K562 (cell line): ENCODE results near the gene PATL2. TPM values are rescaled to one million over a fixed set of nuclear protein-coding genes. Genes with fewer than 3 reads are reported as not detected.

Experiments used
- ARID2 ChIP-seq: fragments of 450-650 bp; IDR thresholded peaks from 2 replicates; pipeline ENCODE4 v1.6.1; 2017; ENCODE audit warnings: antibody characterized with exemption, mild to moderate bottlenecking
- BCOR ChIP-seq: fragments of 450-650 bp; IDR thresholded peaks from 2 replicates; pipeline ENCODE4 v1.6.1; 2016
- CBX3 ChIP-seq, 2 experiments: IDR thresholded peaks; 1 replicate in 1 of 2; 2 replicates in 1 of 2; pipeline ENCODE4 v1.6.1; 2012; ENCODE audit warnings: inconsistent platforms in 2 of 2, low read length in 2 of 2, borderline replicate concordance in 1 of 2, control low read depth in 1 of 2
- EP400 ChIP-seq: fragments of 450-650 bp; IDR thresholded peaks from 2 replicates; pipeline ENCODE4 v1.6.1; 2017; ENCODE audit warnings: antibody characterized with exemption, mild to moderate bottlenecking, moderate library complexity
- ILK ChIP-seq: fragments of 450-650 bp; IDR thresholded peaks from 2 replicates; pipeline ENCODE4 v1.6.1; 2016; ENCODE audit warnings: missing genetic modification characterization, low read depth, mild to moderate bottlenecking, missing compliant biosample characterization, moderate library complexity, borderline replicate concordance
- KLF13 ChIP-seq: fragments of 450-650 bp; IDR thresholded peaks from 2 replicates; pipeline ENCODE4 v1.6.1; 2016; ENCODE audit warnings: missing genetic modification characterization, low read depth, mild to moderate bottlenecking, missing compliant biosample characterization, moderate library complexity, borderline replicate concordance
- MEF2A ChIP-seq: IDR thresholded peaks from 2 replicates; pipeline ENCODE4 v1.6.1; 2011; ENCODE audit warnings: low read depth, mild to moderate bottlenecking, low read length, moderate library complexity; ENCODE audit not compliant: control insufficient read depth
- POLR2A ChIP-seq: fragments of 450-650 bp; conservative IDR thresholded peaks from 2 replicates; pipeline ENCODE4 v1.6.1; 2016
- POLR2B ChIP-seq: fragments of 450-650 bp; IDR thresholded peaks from 2 replicates; pipeline ENCODE4 v1.6.1; 2018; ENCODE audit warnings: low read depth; ENCODE audit not compliant: partially characterized antibody
- POLR2G ChIP-seq: fragments of 200-400 bp; formaldehyde crosslinking; IDR thresholded peaks from 2 replicates; pipeline ENCODE4 v1.6.1; 2017; ENCODE audit warnings: low read depth, mild to moderate bottlenecking, antibody characterized with exemption, low read length, moderate library complexity
- RFX5 ChIP-seq: IDR thresholded peaks from 2 replicates; pipeline ENCODE4 v1.6.1; 2011; ENCODE audit warnings: low read depth, mild to moderate bottlenecking, improper control_type of control experiment, low read length
- SIX5 ChIP-seq, 2 experiments: IDR thresholded peaks; 2 replicates each; pipeline ENCODE4 v1.6.1; 2011; ENCODE audit warnings: low read length in 2 of 2, borderline replicate concordance in 1 of 2, low read depth in 1 of 2, mild to moderate bottlenecking in 1 of 2, moderate library complexity in 1 of 2; ENCODE audit not compliant: insufficient read depth in 1 of 2
- TCFL5 ChIP-seq: fragments of 250-450 bp; sonication (Bioruptor Pico); conservative IDR thresholded peaks from 2 replicates; pipeline ENCODE4 v1.6.1; 2021; ENCODE audit warnings: mild to moderate bottlenecking, moderate library complexity, matching md5 sums
- TEAD2 ChIP-seq: fragments of 450-650 bp; IDR thresholded peaks from 2 replicates; pipeline ENCODE4 v1.6.1; 2016; ENCODE audit warnings: missing genetic modification characterization, control low read depth, missing compliant biosample characterization
- ZC3H11A ChIP-seq: IDR thresholded peaks from 2 replicates; pipeline ENCODE4 v1.6.1; 2012; ENCODE audit warnings: low read depth, low read length, improper control_type of control experiment
- ZNF354B ChIP-seq: fragments of 250-450 bp; sonication (Bioruptor Pico); IDR thresholded peaks from 2 replicates; pipeline ENCODE4 v1.4.0; 2020
- ZNF445 ChIP-seq: fragments of 250-450 bp; sonication (Bioruptor Pico); IDR thresholded peaks from 2 replicates; pipeline ENCODE4 v1.4.0; 2020; ENCODE audit warnings: low read depth, mild to moderate bottlenecking, moderate library complexity
- ZNF76 ChIP-seq: fragments of 250-450 bp; sonication (Bioruptor Pico); IDR thresholded peaks from 2 replicates; pipeline ENCODE4 v1.4.0; 2020; ENCODE audit warnings: mild to moderate bottlenecking, moderate library complexity, borderline replicate concordance
- polyA plus RNA-seq, 8 experiments: library from polyadenylated mRNA; depleted of rRNA in 4 of 8; stranded (reverse) in 5 of 8; unstranded in 3 of 8; fragments of >200 nt; fragmentation: Nextera tagmentation in 2 of 8; fragmentation: Illumina TruSeq in 1 of 8; extraction: Ambion mirVana in 2 of 8; extraction: Trizol in 1 of 8; gene quantifications; 2 replicates each; pipeline versions ENCODE4 v1.2.1 to v1.2.3, GENCODE V29; 2011 to 2014; ENCODE audit warnings: inconsistent platforms in 1 of 8, missing spikeins in 1 of 8
- total RNA-seq, 7 experiments: library from RNA; depleted of rRNA in 6 of 7; stranded (reverse); fragments of >200 nt in 6 of 7; fragmentation: Illumina TruSeq in 2 of 7; extraction: Trizol in 2 of 7; gene quantifications; 2 replicates each; pipeline versions ENCODE4 v1.2.1 to v1.2.3, GENCODE V29; 2011 to 2021; ENCODE audit warnings: low replicate concordance in 1 of 7
- TF ChIP-seq, protein P1 (sequence below), 2 experiments: fragments of 450-650 bp in 1 of 2; sonication (generic) in 1 of 2; formaldehyde crosslinking; conservative IDR thresholded peaks; 2 replicates each; pipeline versions ENCODE4 v1.4.0 to v1.8.1; 2020 to 2022; ENCODE audit warnings: mild to moderate bottlenecking in 1 of 2, missing genetic modification reagents in 1 of 2
- TF ChIP-seq, protein P2 (sequence below), 3 experiments: fragments of 200-800 bp in 1 of 3; fragments of 250-450 bp in 1 of 3; fragments of 450-650 bp in 1 of 3; sonication (Bioruptor Pico) in 1 of 3; sonication (Bioruptor generic) in 1 of 3; formaldehyde crosslinking in 1 of 3; IDR thresholded peaks; 2 replicates each; pipeline versions ENCODE4 v1.6.1 to v1.8.0; 2016 to 2022; ENCODE audit warnings: mild to moderate bottlenecking in 2 of 3, missing genetic modification characterization in 2 of 3, missing compliant biosample characterization in 1 of 3, moderate library complexity in 1 of 3
- TF ChIP-seq, protein P3 (sequence below), 3 experiments: IDR thresholded peaks in 2 of 3; conservative IDR thresholded peaks in 1 of 3; 2 replicates each; pipeline ENCODE4 v1.5.1; 2011 to 2012; ENCODE audit warnings: low read length in 3 of 3, mild to moderate bottlenecking in 3 of 3, control low read depth in 2 of 3, improper control_type of control experiment in 1 of 3, inconsistent platforms in 1 of 3, low read depth in 1 of 3, mixed read lengths in 1 of 3, moderate library complexity in 1 of 3; ENCODE audit not compliant: insufficient read depth in 2 of 3

The PATL2 gene
- total and polyA plus RNA-seq, 9 of the 15 experiments (the other 6 are each of a cell fraction or from before 2014, with no cell fraction given), result 0.42 to 1.1 (median 0.86) TPM

DNA sequence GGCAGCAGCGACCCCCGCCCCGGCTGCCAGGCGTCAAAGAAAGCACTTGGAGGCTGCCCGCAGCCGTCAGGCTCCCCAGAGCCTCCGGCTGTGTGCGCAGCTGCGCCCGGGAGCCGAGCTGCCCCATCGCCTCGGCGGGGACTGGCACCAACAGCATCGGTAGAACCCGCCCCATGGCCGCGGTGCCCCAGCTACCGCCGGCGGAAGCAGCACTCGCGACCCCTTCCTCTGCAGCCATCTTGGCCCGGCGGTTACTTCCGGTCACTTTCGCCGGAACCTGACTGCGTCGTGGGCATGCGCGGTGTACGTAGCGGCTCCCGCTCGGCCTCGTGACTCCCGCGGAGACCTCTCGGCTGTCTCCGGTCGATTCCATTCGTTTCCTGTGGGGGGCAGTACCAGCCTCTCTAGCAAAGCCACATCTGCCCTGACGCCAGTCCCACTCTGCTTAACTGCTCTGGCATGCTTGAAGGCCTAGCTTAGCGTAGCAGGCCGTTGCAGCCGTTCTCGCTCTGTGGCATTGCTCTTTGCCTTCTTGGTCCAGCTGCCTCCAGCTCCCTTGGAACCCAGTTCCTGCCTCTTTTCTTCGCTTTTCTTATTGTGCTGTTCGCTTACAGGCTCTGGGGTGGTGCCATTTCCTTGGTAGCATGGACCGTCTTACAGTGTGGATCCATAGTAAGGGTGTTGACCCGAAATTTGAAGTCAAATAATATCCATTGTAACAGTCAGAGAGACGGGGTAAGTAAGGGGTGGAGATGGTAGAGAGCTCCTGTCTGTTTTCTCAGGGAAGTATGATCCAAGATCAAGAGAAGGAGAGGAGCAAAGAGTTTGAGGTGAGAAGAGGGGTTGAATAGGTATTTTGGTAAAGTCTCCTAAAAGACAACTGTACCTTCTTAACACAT, 47.5 kb downstream of the PATL2 start, which contains the start of gene SPG11 (continued):
- TF ChIP-seq, protein P1, sequence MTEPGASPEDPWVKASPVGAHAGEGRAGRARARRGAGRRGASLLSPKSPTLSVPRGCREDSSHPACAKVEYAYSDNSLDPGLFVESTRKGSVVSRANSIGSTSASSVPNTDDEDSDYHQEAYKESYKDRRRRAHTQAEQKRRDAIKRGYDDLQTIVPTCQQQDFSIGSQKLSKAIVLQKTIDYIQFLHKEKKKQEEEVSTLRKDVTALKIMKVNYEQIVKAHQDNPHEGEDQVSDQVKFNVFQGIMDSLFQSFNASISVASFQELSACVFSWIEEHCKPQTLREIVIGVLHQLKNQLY (CRISPR knock-in tag; conservative IDR thresholded peaks at IDR 0.05), result peak in 1 of 2 experiments; percentile 89; a peak in 1 of 4 replicates
- no peak for TF ChIP-seq TCFL5
- TF ChIP-seq ZNF76 (CRISPR knock-in tag), result peak; percentile 81
- peak; percentile 84 for TF ChIP-seq TEAD2 (tag)
- TF ChIP-seq ZNF445 (CRISPR knock-in tag), result no peak
- TF ChIP-seq EP400, result peak; percentile 87
- peak; percentile 40; the same call in 1 of the 2 replicates for TF ChIP-seq ZC3H11A
- peak in 1 of 2 experiments; percentile 88; a peak in 1 of 3 replicates for TF ChIP-seq CBX3 (IDR thresholded peaks at IDR 0.05; ENCODE audit: borderline replicate concordance in 1 of 2, low read length in 2 of 2)
- TF ChIP-seq KLF13, result peak; percentile 73
- peak; percentile 57; the same call in 1 of the 2 replicates for TF ChIP-seq RFX5
- TF ChIP-seq ILK (tag), result no peak
- peak; percentile 98 for TF ChIP-seq POLR2G
- no peak for TF ChIP-seq SIX5 (IDR thresholded peaks at IDR 0.05; ENCODE audit: borderline replicate concordance in 1 of 2, insufficient read depth in 1 of 2, low read depth in 1 of 2, low read length in 2 of 2)
- TF ChIP-seq, protein P2, sequence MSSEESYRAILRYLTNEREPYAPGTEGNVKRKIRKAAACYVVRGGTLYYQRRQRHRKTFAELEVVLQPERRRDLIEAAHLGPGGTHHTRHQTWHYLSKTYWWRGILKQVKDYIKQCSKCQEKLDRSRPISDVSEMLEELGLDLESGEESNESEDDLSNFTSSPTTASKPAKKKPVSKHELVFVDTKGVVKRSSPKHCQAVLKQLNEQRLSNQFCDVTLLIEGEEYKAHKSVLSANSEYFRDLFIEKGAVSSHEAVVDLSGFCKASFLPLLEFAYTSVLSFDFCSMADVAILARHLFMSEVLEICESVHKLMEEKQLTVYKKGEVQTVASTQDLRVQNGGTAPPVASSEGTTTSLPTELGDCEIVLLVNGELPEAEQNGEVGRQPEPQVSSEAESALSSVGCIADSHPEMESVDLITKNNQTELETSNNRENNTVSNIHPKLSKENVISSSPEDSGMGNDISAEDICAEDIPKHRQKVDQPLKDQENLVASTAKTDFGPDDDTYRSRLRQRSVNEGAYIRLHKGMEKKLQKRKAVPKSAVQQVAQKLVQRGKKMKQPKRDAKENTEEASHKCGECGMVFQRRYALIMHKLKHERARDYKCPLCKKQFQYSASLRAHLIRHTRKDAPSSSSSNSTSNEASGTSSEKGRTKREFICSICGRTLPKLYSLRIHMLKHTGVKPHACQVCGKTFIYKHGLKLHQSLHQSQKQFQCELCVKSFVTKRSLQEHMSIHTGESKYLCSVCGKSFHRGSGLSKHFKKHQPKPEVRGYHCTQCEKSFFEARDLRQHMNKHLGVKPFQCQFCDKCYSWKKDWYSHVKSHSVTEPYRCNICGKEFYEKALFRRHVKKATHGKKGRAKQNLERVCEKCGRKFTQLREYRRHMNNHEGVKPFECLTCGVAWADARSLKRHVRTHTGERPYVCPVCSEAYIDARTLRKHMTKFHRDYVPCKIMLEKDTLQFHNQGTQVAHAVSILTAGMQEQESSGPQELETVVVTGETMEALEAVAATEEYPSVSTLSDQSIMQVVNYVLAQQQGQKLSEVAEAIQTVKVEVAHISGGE (CRISPR knock-in tag; IDR thresholded peaks at IDR 0.05), result peak in 2 of 3 experiments; percentile 85 to 95; a peak in 4 of 6 replicates
- TF ChIP-seq ARID2, result peak; percentile 84
- TF ChIP-seq, protein P3, sequence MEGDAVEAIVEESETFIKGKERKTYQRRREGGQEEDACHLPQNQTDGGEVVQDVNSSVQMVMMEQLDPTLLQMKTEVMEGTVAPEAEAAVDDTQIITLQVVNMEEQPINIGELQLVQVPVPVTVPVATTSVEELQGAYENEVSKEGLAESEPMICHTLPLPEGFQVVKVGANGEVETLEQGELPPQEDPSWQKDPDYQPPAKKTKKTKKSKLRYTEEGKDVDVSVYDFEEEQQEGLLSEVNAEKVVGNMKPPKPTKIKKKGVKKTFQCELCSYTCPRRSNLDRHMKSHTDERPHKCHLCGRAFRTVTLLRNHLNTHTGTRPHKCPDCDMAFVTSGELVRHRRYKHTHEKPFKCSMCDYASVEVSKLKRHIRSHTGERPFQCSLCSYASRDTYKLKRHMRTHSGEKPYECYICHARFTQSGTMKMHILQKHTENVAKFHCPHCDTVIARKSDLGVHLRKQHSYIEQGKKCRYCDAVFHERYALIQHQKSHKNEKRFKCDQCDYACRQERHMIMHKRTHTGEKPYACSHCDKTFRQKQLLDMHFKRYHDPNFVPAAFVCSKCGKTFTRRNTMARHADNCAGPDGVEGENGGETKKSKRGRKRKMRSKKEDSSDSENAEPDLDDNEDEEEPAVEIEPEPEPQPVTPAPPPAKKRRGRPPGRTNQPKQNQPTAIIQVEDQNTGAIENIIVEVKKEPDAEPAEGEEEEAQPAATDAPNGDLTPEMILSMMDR (IDR thresholded peaks at IDR 0.05 in 2 of 3, conservative IDR thresholded peaks at IDR 0.05 in 1 of 3; ENCODE audit: insufficient read depth in 2 of 3, low read depth in 1 of 3, low read length in 3 of 3), result peak; percentile 91 to 98 (median 93)
- peak; percentile 97 for TF ChIP-seq POLR2A
- no peak for TF ChIP-seq MEF2A
- peak; percentile 95 for TF ChIP-seq POLR2B
- no peak for TF ChIP-seq BCOR
- no peak for TF ChIP-seq ZNF354B (CRISPR knock-in tag)
